Measurements from ENCODE around the gene SFRP5. TPM values are rescaled to one million over a fixed set of nuclear protein-coding genes. Genes with fewer than 3 reads are reported as not detected.

Gene SFRP5
- total RNA-seq (10 to 100 TPM in 1 of 2 donors, 1 to 10 TPM in 1; 3.6 to 15.1 TPM), polyA plus RNA-seq (1 to 10 TPM; 3.7 to 9.2 TPM)

- H3K27ac ChIP-seq (ENCODE audit: low read depth in 1 of 2, low read length in 2 of 2) = no peak within 1 kb of the TSS
- H3K9ac ChIP-seq (ENCODE audit: low read depth in 1 of 2, low read length in 2 of 2) = no peak within 1 kb of the TSS
These were observed at the start of gene SFRP5 for GRCh38 chr10:97771913-97772823. SFRP5 (minus strand) TSS chr10:97771999; CDS start chr10:97771833, 166 bp downstream.

DNA sequence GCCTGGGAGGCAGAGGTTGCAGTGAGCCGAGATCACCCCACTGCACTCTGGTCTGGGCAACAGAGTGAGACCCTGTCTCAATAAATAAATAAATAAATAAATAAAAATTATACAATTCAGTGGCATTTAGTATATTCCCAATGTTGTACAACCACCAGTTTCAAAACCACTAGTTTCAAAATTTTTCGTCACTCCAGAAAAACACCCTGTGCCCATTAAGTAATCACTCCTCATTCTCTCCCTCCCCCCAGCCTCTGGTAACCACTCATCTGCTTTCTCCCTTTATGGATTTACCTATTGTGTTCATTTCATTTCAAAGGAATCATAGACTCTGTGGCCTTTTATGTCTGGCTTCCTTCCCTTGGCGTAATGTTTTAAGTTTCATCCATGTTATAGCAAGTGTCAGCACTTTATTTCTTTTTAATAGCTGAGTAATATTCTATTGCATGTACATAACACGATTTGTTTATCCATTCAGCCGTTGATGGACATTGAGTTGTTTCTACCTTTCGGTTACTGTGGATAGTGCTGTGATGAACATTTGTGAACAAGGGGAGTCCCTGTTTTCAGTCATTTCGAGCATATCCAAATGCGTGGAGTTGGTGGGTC lies 48.4 kb upstream of the SFRP5 start:
- WGBS = 89% methylated on average over 8 of the region's 8 CpGs
- Histone ChIP-seq H3K36me3 (ENCODE audit: control insufficient read depth in 4 of 4, insufficient read depth in 3 of 4, low read depth in 1 of 4, low read length in 3 of 4) (no peaks in the 10 kb centered on the region), H3K9ac (ENCODE audit: low read depth in 1 of 2, low read length in 2 of 2) (no peak overlapping the region), H3K27me3 (ENCODE audit: control insufficient read depth in 4 of 4, insufficient read depth in 4 of 4, low read length in 3 of 4) (no peaks in the 10 kb centered on the region), H3K27ac (ENCODE audit: low read depth in 1 of 2, low read length in 2 of 2) (no peak overlapping the region), H3K9me3 (ENCODE audit: control insufficient read depth in 4 of 4, low read length in 3 of 4) (no peaks in the 10 kb centered on the region), H3K4me1 (ENCODE audit: control insufficient read depth in 4 of 4, insufficient read depth in 4 of 4, low read length in 3 of 4) (no peaks in the 10 kb centered on the region), H3K4me3 (ENCODE audit: low read depth in 1 of 3, low read length in 3 of 3) (no peak overlapping the region)
- TF ChIP-seq SP1 (IDR thresholded peaks at IDR 0.05) (no peak), HNF4A (conservative IDR thresholded peaks at IDR 0.05) (no peak), TAF1 (conservative IDR thresholded peaks at IDR 0.05) (no peak), FOXA2 (IDR thresholded peaks at IDR 0.05) (no peak), RXRA (IDR thresholded peaks at IDR 0.05) (no peak)
- TF ChIP-seq, protein P1, sequence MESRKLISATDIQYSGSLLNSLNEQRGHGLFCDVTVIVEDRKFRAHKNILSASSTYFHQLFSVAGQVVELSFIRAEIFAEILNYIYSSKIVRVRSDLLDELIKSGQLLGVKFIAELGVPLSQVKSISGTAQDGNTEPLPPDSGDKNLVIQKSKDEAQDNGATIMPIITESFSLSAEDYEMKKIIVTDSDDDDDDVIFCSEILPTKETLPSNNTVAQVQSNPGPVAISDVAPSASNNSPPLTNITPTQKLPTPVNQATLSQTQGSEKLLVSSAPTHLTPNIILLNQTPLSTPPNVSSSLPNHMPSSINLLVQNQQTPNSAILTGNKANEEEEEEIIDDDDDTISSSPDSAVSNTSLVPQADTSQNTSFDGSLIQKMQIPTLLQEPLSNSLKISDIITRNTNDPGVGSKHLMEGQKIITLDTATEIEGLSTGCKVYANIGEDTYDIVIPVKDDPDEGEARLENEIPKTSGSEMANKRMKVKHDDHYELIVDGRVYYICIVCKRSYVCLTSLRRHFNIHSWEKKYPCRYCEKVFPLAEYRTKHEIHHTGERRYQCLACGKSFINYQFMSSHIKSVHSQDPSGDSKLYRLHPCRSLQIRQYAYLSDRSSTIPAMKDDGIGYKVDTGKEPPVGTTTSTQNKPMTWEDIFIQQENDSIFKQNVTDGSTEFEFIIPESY (IDR thresholded peaks at IDR 0.05) = no peak
- DNase-seq (ENCODE audit: low spot score) = no peak

More at GRCh38 chr10:97771913-97772823, at the start of gene SFRP5:
- no peaks in the 10 kb centered on the region for H3K9me3 ChIP-seq (ENCODE audit: control insufficient read depth in 4 of 4, low read length in 3 of 4)
- DNase-seq (ENCODE audit: low spot score) = no peak
- peak; percentile 31 to 63 for TF ChIP-seq HNF4A (conservative IDR thresholded peaks at IDR 0.05)
- TF ChIP-seq HNF4G (IDR thresholded peaks at IDR 0.05) = peak; percentile 27
- no peak for TF ChIP-seq EGR1 (IDR thresholded peaks at IDR 0.05; ENCODE audit: low read depth in 2 of 2)
- peaks cover 0 to 4% (median 2%) of the 10 kb centered on the region in 4 donors for H3K4me1 ChIP-seq (ENCODE audit: control insufficient read depth in 4 of 4, insufficient read depth in 4 of 4, low read length in 3 of 4)
- H3K4me3 ChIP-seq (ENCODE audit: low read depth in 1 of 3, low read length in 3 of 3) = peak within 1 kb of the TSS in 1 of 3 donors; percentile 23
- WGBS = 9% methylated on average over 44 of the region's 44 CpGs
- no peaks in the 10 kb centered on the region for H3K36me3 ChIP-seq (ENCODE audit: control insufficient read depth in 4 of 4, insufficient read depth in 3 of 4, low read depth in 1 of 4, low read length in 3 of 4)
- H3K27me3 ChIP-seq (ENCODE audit: control insufficient read depth in 4 of 4, insufficient read depth in 4 of 4, low read length in 3 of 4) = peaks cover 2 to 9% (median 7%) of the 10 kb centered on the region in 4 donors

- DNase-seq (ENCODE audit: low spot score) = no peak
- no peaks in the 10 kb centered on the region for H3K4me1 ChIP-seq (ENCODE audit: control insufficient read depth in 4 of 4, insufficient read depth in 4 of 4, low read length in 3 of 4)
- no peak overlapping the region for H3K9ac ChIP-seq (ENCODE audit: low read depth in 1 of 2, low read length in 2 of 2)
- H3K27me3 ChIP-seq (ENCODE audit: control insufficient read depth in 4 of 4, insufficient read depth in 4 of 4, low read length in 3 of 4) = no peaks in the 10 kb centered on the region
- H3K4me3 ChIP-seq (ENCODE audit: low read depth in 1 of 3, low read length in 3 of 3) = no peak overlapping the region
- H3K36me3 ChIP-seq (ENCODE audit: control insufficient read depth in 4 of 4, insufficient read depth in 3 of 4, low read depth in 1 of 4, low read length in 3 of 4) = no peaks in the 10 kb centered on the region
- H3K27ac ChIP-seq (ENCODE audit: low read depth in 1 of 2, low read length in 2 of 2) = no peak overlapping the region
- H3K9me3 ChIP-seq (ENCODE audit: control insufficient read depth in 4 of 4, low read length in 3 of 4) = no peaks in the 10 kb centered on the region
- TF ChIP-seq HNF4G (IDR thresholded peaks at IDR 0.05) (no peak), CTCF (IDR thresholded peaks at IDR 0.05; ENCODE audit: low read depth, low read length, missing input control) (no peak), RXRA (IDR thresholded peaks at IDR 0.05) (no peak)
- TF ChIP-seq, protein P2, sequence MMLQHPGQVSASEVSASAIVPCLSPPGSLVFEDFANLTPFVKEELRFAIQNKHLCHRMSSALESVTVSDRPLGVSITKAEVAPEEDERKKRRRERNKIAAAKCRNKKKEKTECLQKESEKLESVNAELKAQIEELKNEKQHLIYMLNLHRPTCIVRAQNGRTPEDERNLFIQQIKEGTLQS (IDR thresholded peaks at IDR 0.05) = no peak
These were observed 46.8 kb upstream of the SFRP5 start for GRCh38 chr10:97818572-97818971.
